Subcutaneous abdominal adipose tissue (tissue), 5 donors: Measurements from ENCODE around the gene SPATA24.
"Not testable (repeated sequence)": the region's sequence is repeated elsewhere in the genome, so short reads cannot be mapped to it uniquely, and the experiment has no call there.

Experiments used
- H3K27ac ChIP-seq: one replicate; pipeline ENCODE4 v1.7.0; 2013; ENCODE audit warnings: low read depth, mild to moderate bottlenecking, inconsistent platforms, low read length, moderate library complexity
- H3K27me3 ChIP-seq, 5 donors: one replicate each; pipeline ENCODE4 v1.7.0; 2013; ENCODE audit warnings: low read length in 5 of 5, inconsistent platforms in 1 of 5; ENCODE audit not compliant: control insufficient read depth in 5 of 5, insufficient read depth in 4 of 5
- H3K36me3 ChIP-seq, 5 donors: one replicate each; pipeline ENCODE4 v1.7.0; 2013; ENCODE audit warnings: low read length in 5 of 5; ENCODE audit not compliant: control insufficient read depth in 5 of 5, insufficient read depth in 5 of 5
- H3K4me1 ChIP-seq, 5 donors: one replicate each; pipeline ENCODE4 v1.7.0; 2013; ENCODE audit warnings: low read length in 5 of 5, mild to moderate bottlenecking in 3 of 5, moderate library complexity in 1 of 5; ENCODE audit not compliant: control insufficient read depth in 5 of 5, insufficient read depth in 5 of 5
- H3K4me3 ChIP-seq, 5 donors: one replicate each; pipeline ENCODE4 v1.7.0; 2013; ENCODE audit warnings: low read length in 5 of 5, low read depth in 1 of 5
- H3K9ac ChIP-seq, 5 donors: one replicate each; pipeline ENCODE4 v1.7.0; 2013; ENCODE audit warnings: low read length in 5 of 5, mild to moderate bottlenecking in 4 of 5, moderate library complexity in 3 of 5
- H3K9me3 ChIP-seq, 5 donors: one replicate each; pipeline ENCODE4 v1.7.0; 2013; ENCODE audit warnings: low read length in 5 of 5; ENCODE audit not compliant: control insufficient read depth in 5 of 5
- donor health status: healthy.
- donor health status: healthy.
- donor health status: healthy.
- donor health status: healthy.
- donor health status: healthy.

The SPATA24 gene

GRCh38 chr5:139409116-139409515 is 5.2 kb upstream of the SPATA24 start:
- H3K27me3 ChIP-seq, H3K27ac ChIP-seq, H3K9ac ChIP-seq, H3K36me3 ChIP-seq, H3K9me3 ChIP-seq, H3K4me3 ChIP-seq: not testable (repeated sequence)
- peaks cover 0 to 15% (median 5%) of the 10 kb centered on the region in 5 donors for H3K4me1 ChIP-seq

GRCh38 chr5:139408191-139408590 is 4.3 kb upstream of the SPATA24 start:
- H3K27ac ChIP-seq = no peak overlapping the region

GRCh38 chr5:139407517-139407916 is 3.6 kb upstream of the SPATA24 start:
- Histone ChIP-seq H3K9ac (no peak overlapping the region), H3K9me3 (no peaks in the 10 kb centered on the region), H3K27me3 (no peaks in the 10 kb centered on the region), H3K4me3 (no peak overlapping the region), H3K36me3 (peaks cover 0 to under 1% (median 0%) of the 10 kb centered on the region in 5 donors), H3K27ac (no peak overlapping the region), H3K4me1 (peaks cover 0 to 21% (median 14%) of the 10 kb centered on the region in 5 donors)

More at GRCh38 chr5:139408191-139408590, 4.3 kb upstream of the SPATA24 start:
- H3K9me3 ChIP-seq = no peaks in the 10 kb centered on the region
- peaks cover 0 to 6% (median 1%) of the 10 kb centered on the region in 5 donors for H3K36me3 ChIP-seq
- H3K4me1 ChIP-seq = peaks cover 0 to 17% (median 10%) of the 10 kb centered on the region in 5 donors
- H3K9ac ChIP-seq = no peak overlapping the region
- H3K4me3 ChIP-seq = no peak overlapping the region
- no peaks in the 10 kb centered on the region for H3K27me3 ChIP-seq

GRCh38 chr5:139406963-139407362 is 3.1 kb upstream of the SPATA24 start:
- Histone ChIP-seq H3K4me3 (no peak overlapping the region), H3K27ac (no peak overlapping the region), H3K9ac (no peak overlapping the region), H3K36me3 (no peaks in the 10 kb centered on the region), H3K9me3 (no peaks in the 10 kb centered on the region), H3K27me3 (no peaks in the 10 kb centered on the region), H3K4me1 (peaks cover 0 to 21% (median 14%) of the 10 kb centered on the region in 5 donors)

GRCh38 chr5:139404484-139404840 is 573 bp upstream of the SPATA24 start:
- Histone ChIP-seq H3K27ac (peak overlapping the region; percentile 85), H3K36me3 (peaks cover 0 to 4% (median 0%) of the 10 kb centered on the region in 5 donors), H3K27me3 (no peaks in the 10 kb centered on the region), H3K9ac (peak overlapping the region in 4 of 5 donors; percentile 35 to 71 (median 64)), H3K4me1 (peaks cover 0 to 17% (median 14%) of the 10 kb centered on the region in 5 donors), H3K4me3 (peak overlapping the region; percentile 55 to 75 (median 67)), H3K9me3 (no peaks in the 10 kb centered on the region)

GRCh38 chr5:139403418-139403786 is 487 bp downstream of the SPATA24 start:
- Histone ChIP-seq H3K9me3 (no peaks in the 10 kb centered on the region), H3K4me3 (peak overlapping the region; percentile 65 to 96 (median 74)), H3K4me1 (peaks cover 0 to 17% (median 14%) of the 10 kb centered on the region in 5 donors), H3K27ac (peak overlapping the region; percentile 85), H3K9ac (peak overlapping the region; percentile 1 to 80 (median 48)), H3K27me3 (no peaks in the 10 kb centered on the region), H3K36me3 (peaks cover 0 to 4% (median 0%) of the 10 kb centered on the region in 5 donors)

- Histone ChIP-seq H3K9ac (no peak overlapping the region), H3K4me1 (peaks cover 0 to 17% (median 14%) of the 10 kb centered on the region in 5 donors), H3K27me3 (no peaks in the 10 kb centered on the region), H3K9me3 (no peaks in the 10 kb centered on the region), H3K27ac (no peak overlapping the region), H3K4me3 (peak overlapping the region in 1 of 5 donors; percentile 75), H3K36me3 (peaks cover 0 to 4% (median 0%) of the 10 kb centered on the region in 5 donors)
These were observed 1.2 kb downstream of the SPATA24 start for GRCh38 chr5:139402561-139403158.

- Histone ChIP-seq H3K27ac (no peak overlapping the region), H3K4me3 (no peak overlapping the region), H3K27me3 (no peaks in the 10 kb centered on the region), H3K9me3 (no peaks in the 10 kb centered on the region), H3K36me3 (peaks cover 0 to 4% (median 0%) of the 10 kb centered on the region in 5 donors), H3K4me1 (peaks cover 0 to 20% (median 14%) of the 10 kb centered on the region in 5 donors), H3K9ac (no peak overlapping the region)
These were observed 2.3 kb downstream of the SPATA24 start for GRCh38 chr5:139401546-139401945.

- no peaks in the 10 kb centered on the region for H3K9me3 ChIP-seq
These were observed 4.3 kb downstream of the SPATA24 start for GRCh38 chr5:139399501-139400121.

GRCh38 chr5:139397921-139398320 is 6.0 kb downstream of the SPATA24 start:
- H3K36me3 ChIP-seq = peaks cover 0 to 4% (median 0%) of the 10 kb centered on the region in 5 donors
- H3K9ac ChIP-seq = no peak overlapping the region
- no peak overlapping the region for H3K27ac ChIP-seq
- no peaks in the 10 kb centered on the region for H3K9me3 ChIP-seq
- peaks cover 13 to 29% (median 19%) of the 10 kb centered on the region in 5 donors for H3K27me3 ChIP-seq
- peaks cover 0 to 39% (median 26%) of the 10 kb centered on the region in 5 donors for H3K4me1 ChIP-seq
- no peak overlapping the region for H3K4me3 ChIP-seq

More at GRCh38 chr5:139399501-139400121, 4.3 kb downstream of the SPATA24 start:
- Histone ChIP-seq H3K4me3 (no peak overlapping the region), H3K27me3 (peaks cover 4 to 12% (median 8%) of the 10 kb centered on the region in 5 donors), H3K27ac (no peak overlapping the region), H3K36me3 (peaks cover 0 to 4% (median 0%) of the 10 kb centered on the region in 5 donors), H3K4me1 (peaks cover 0 to 36% (median 22%) of the 10 kb centered on the region in 5 donors), H3K9ac (no peak overlapping the region)
